ENCODE measurements around the gene ZRANB3.

The ZRANB3 gene

DNA sequence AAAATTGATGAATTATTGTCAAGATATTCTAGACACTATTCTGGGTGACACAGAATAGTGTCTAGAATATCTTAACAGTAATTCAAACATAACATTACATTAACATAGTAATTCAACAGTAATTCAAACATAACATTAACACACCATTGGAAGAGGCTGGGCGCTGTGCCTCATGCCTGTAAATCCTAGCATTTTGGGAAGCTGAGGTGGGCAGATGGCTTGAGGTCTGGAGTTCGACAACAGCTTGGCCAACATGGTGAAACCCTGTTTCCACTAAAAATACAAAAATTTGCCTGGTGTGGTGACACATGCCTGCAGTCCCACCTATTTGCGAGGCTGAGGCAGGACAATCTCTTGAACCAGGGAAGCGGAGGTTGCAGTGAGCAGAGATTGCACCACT is 195.8 kb downstream of the ZRANB3 start:
- Histone ChIP-seq H4K20me1 (ENCODE audit: insufficient read depth, low read length) (no peaks in the 10 kb centered on the region), H3K9me3 (replicated peaks; ENCODE audit: insufficient read depth, low read length) (no peaks in the 10 kb centered on the region), H3K27ac (ENCODE audit: low read length) (no peak overlapping the region), H3K79me2 (ENCODE audit: low read length) (no peaks in the 10 kb centered on the region), H3K36me3 (replicated peaks; ENCODE audit: insufficient read depth, low read length) (no peaks in the 10 kb centered on the region), H2AFZ (ENCODE audit: low read length) (no peak overlapping the region), H3K9me2 (replicated peaks; ENCODE audit: insufficient read depth, low read length) (no peaks in the 10 kb centered on the region), H3K9ac (ENCODE audit: low read length) (no peak overlapping the region), H3K27me3 (replicated peaks; ENCODE audit: insufficient read depth, low read length) (no peaks in the 10 kb centered on the region), H3F3A (ENCODE audit: insufficient read depth, low read length) (no peaks in the 10 kb centered on the region), H3K4me3 (ENCODE audit: low read length) (no peak overlapping the region), H3K4me1 (ENCODE audit: low read length) (no peaks in the 10 kb centered on the region), H3K4me2 (ENCODE audit: low read depth, low read length) (no peak overlapping the region)
- DNase-seq, result no peak
- no peak for TF ChIP-seq EZH2 (optimal IDR thresholded peaks at IDR 0.05; ENCODE audit: low read depth, low read length)
- TF ChIP-seq, protein P1, sequence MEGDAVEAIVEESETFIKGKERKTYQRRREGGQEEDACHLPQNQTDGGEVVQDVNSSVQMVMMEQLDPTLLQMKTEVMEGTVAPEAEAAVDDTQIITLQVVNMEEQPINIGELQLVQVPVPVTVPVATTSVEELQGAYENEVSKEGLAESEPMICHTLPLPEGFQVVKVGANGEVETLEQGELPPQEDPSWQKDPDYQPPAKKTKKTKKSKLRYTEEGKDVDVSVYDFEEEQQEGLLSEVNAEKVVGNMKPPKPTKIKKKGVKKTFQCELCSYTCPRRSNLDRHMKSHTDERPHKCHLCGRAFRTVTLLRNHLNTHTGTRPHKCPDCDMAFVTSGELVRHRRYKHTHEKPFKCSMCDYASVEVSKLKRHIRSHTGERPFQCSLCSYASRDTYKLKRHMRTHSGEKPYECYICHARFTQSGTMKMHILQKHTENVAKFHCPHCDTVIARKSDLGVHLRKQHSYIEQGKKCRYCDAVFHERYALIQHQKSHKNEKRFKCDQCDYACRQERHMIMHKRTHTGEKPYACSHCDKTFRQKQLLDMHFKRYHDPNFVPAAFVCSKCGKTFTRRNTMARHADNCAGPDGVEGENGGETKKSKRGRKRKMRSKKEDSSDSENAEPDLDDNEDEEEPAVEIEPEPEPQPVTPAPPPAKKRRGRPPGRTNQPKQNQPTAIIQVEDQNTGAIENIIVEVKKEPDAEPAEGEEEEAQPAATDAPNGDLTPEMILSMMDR (IDR thresholded peaks at IDR 0.05; ENCODE audit: low read length), result no peak
- TF ChIP-seq EZH2phosphoT487 (IDR thresholded peaks at IDR 0.05; ENCODE audit: low read length), result no peak

DNA sequence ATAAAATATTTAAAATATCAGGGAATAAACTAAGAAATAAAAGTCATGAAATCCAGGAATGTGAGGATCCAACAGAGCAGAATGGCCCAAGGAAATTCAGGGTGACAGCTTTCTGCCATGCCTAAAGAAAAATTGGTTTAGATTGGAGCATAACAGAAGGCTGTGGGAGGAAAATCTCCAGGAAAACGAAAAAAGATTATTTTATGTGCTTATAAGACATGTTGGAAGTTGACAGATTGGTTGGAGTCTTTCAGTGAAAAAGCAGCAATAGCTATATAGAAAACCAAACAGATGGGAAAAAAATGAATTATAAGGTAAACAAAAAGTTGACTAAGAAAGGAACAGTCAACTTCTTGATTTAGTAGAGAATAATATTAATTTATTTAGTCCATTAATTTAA is 203.9 kb downstream of the ZRANB3 start:
- Histone ChIP-seq H2AFZ (ENCODE audit: low read length) (no peak overlapping the region), H4K20me1 (ENCODE audit: insufficient read depth, low read length) (no peaks in the 10 kb centered on the region), H3K4me2 (ENCODE audit: low read depth, low read length) (no peak overlapping the region), H3K27ac (ENCODE audit: low read length) (no peak overlapping the region), H3K9ac (ENCODE audit: low read length) (no peak overlapping the region), H3K27me3 (replicated peaks; ENCODE audit: insufficient read depth, low read length) (no peaks in the 10 kb centered on the region), H3K4me1 (ENCODE audit: low read length) (no peaks in the 10 kb centered on the region), H3K79me2 (ENCODE audit: low read length) (no peaks in the 10 kb centered on the region), H3K9me2 (replicated peaks; ENCODE audit: insufficient read depth, low read length) (no peaks in the 10 kb centered on the region), H3F3A (ENCODE audit: insufficient read depth, low read length) (no peaks in the 10 kb centered on the region), H3K9me3 (replicated peaks; ENCODE audit: insufficient read depth, low read length) (no peaks in the 10 kb centered on the region), H3K4me3 (ENCODE audit: low read length) (no peak overlapping the region), H3K36me3 (replicated peaks; ENCODE audit: insufficient read depth, low read length) (no peaks in the 10 kb centered on the region)
- TF ChIP-seq, protein P1 (IDR thresholded peaks at IDR 0.05; ENCODE audit: low read length), result no peak
- no peak for TF ChIP-seq EZH2phosphoT487 (IDR thresholded peaks at IDR 0.05; ENCODE audit: low read length)
- TF ChIP-seq EZH2 (optimal IDR thresholded peaks at IDR 0.05; ENCODE audit: low read depth, low read length), result no peak
- no peak for DNase-seq

DNA sequence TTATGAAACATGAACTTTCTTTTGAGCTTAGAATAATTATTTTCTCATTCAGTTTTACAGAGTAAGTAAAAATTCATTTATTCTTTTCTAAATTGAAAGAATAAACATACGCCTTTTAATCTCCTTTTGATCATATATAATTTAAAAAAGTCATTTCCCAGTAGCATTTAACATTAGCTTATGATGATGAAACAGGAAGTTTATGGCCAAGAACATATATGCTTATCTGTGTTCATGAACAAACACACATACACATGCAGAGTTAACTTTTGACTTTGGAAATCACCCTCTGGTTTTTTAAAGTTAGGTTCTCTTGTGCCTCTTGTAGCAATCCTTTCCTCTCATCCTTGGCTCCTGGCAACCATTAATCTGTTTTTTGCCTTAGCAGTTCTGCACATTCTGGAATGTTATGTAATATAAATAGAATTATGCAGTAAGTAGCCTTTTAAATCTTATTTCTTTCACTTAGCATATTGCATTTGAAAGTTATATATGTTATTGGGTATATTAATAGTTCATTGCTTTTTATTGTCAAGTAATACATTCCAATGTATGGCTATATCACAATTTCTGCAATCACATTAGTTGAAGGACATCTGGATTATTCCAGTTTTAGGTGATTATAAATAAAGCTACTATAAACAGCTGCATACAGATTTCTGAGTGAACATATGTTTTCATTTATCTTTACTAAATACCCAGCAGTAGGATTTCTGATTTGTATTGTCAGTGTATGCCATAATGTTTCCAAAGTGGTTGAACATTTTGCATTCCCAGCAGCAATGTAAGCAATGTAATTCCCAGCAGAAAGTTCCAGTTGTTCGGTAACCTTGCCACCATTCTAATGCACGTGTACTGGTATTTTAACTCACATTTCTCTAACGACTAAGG is 210.3 kb downstream of the ZRANB3 start:
- Histone ChIP-seq H3K4me2 (ENCODE audit: low read depth, low read length) (no peak overlapping the region), H3K4me3 (ENCODE audit: low read length) (no peak overlapping the region), H3K27ac (ENCODE audit: low read length) (no peak overlapping the region), H3K9ac (ENCODE audit: low read length) (no peak overlapping the region), H3K9me3 (replicated peaks; ENCODE audit: insufficient read depth, low read length) (no peaks in the 10 kb centered on the region), H2AFZ (ENCODE audit: low read length) (no peak overlapping the region), H3F3A (ENCODE audit: insufficient read depth, low read length) (no peaks in the 10 kb centered on the region), H3K27me3 (replicated peaks; ENCODE audit: insufficient read depth, low read length) (no peaks in the 10 kb centered on the region), H3K36me3 (replicated peaks; ENCODE audit: insufficient read depth, low read length) (no peaks in the 10 kb centered on the region), H3K4me1 (ENCODE audit: low read length) (no peaks in the 10 kb centered on the region), H3K9me2 (replicated peaks; ENCODE audit: insufficient read depth, low read length) (no peaks in the 10 kb centered on the region), H4K20me1 (ENCODE audit: insufficient read depth, low read length) (no peaks in the 10 kb centered on the region), H3K79me2 (ENCODE audit: low read length) (no peaks in the 10 kb centered on the region)
- DNase-seq, result no peak
- TF ChIP-seq, protein P1 (IDR thresholded peaks at IDR 0.05; ENCODE audit: low read length), result no peak
- TF ChIP-seq EZH2phosphoT487 (IDR thresholded peaks at IDR 0.05; ENCODE audit: low read length) (no peak), EZH2 (optimal IDR thresholded peaks at IDR 0.05; ENCODE audit: low read depth, low read length) (no peak)

Measured in MM.1S (cell line).